Prostate gland (tissue), 2 donors: ENCODE measurements around the gene CDC42EP3. TPM values are rescaled to one million over a fixed set of nuclear protein-coding genes. Genes with fewer than 3 reads are reported as not detected.

Experiments
- DNase-seq: peaks from one replicate; pipeline ENCODE4 v3.0.0-alpha.2; 2019; ENCODE audit warnings: low spot score
- H3K27ac ChIP-seq, 2 donors: fragments of 200-600 bp; sonication (generic); 2 replicates each; pipeline ENCODE4 v1.5.1; 2017 to 2019
- H3K27me3 ChIP-seq: fragments of 200-600 bp; sonication (generic); replicated peaks from 2 replicates; pipeline ENCODE4 v1.5.1; 2019; ENCODE audit not compliant: insufficient read depth
- H3K36me3 ChIP-seq, 2 donors: fragments of 200-600 bp; sonication (generic); 1 replicate in 1 of 2; 2 replicates in 1 of 2; pipeline versions ENCODE4 v1.5.1 to v1.8.1; 2017 to 2019
- H3K4me1 ChIP-seq: fragments of 200-600 bp; sonication (generic); replicated peaks from 2 replicates; pipeline ENCODE4 v1.5.1; 2019
- H3K4me3 ChIP-seq, 2 donors: fragments of 200-600 bp; sonication (generic); 2 replicates each; pipeline ENCODE4 v1.5.1; 2017 to 2019
- H3K9me3 ChIP-seq: fragments of 200-600 bp; sonication (generic); 2 replicates; pipeline ENCODE4 v1.5.1; 2017
- CTCF ChIP-seq, 4 experiments: fragments of 200-600 bp in 2 of 4; fragments of 450-650 bp in 2 of 4; sonication (generic) in 2 of 4; IDR thresholded peaks; 1 replicate in 3 of 4; 2 replicates in 1 of 4; pipeline ENCODE4 v1.5.1; 2016 to 2019; ENCODE audit warnings: antibody characterized with exemption in 4 of 4, mild to moderate bottlenecking in 2 of 4, moderate library complexity in 2 of 4
- POLR2A ChIP-seq: fragments of 450-650 bp; IDR thresholded peaks from one replicate; pipeline ENCODE4 v1.6.1; 2016; ENCODE audit warnings: antibody characterized with exemption, mild to moderate bottlenecking
- POLR2AphosphoS5 ChIP-seq: sonication (generic); formaldehyde crosslinking; IDR thresholded peaks from one replicate; pipeline ENCODE4 v1.6.1; 2017; ENCODE audit warnings: antibody characterized with exemption
- WGBS: methylation state at CpG from one replicate; pipeline ENCODE4 v1.1.5; 2018; 5-methylcytosine and 5-hydroxymethylcytosine counted together
- intact Hi-C: fragments of 100-400 bp; cut with DNase I; formaldehyde crosslinking; loops from one replicate; pipeline ENCODE4 v1.14.2; 2022
- total RNA-seq, 2 donors: library from RNA; depleted of rRNA; stranded (reverse); fragments of >200 nt; gene quantifications; one replicate each; pipeline ENCODE4 v1.1.0, GENCODE V29; 2016

CDC42EP3 gene
- total RNA-seq, 2 donors from 2014 or later: 38.5 to 75.5 TPM

DNA sequence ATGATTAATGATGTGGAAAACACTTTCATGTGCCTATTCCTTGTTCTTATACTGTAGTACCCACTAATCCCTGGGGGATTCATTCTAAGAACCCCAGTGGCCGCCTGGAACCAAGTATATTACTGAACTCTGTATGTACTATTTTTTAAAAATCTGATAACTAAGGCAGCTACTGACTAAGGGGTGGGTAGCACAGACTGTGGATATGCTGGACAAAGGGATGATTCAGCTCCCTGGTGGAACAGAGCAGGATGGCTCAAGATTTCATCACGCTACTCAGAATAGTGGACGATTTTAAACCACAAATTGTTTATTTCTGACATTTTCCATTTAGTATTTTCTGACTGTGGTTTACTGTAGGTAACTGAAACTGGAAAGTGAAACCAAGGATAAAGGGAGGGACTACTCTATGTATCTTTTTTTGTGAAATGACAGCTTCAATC lies 41.8 kb upstream of the CDC42EP3 start:
- WGBS: 81% methylated on average over 3 of the region's 3 CpGs
- no peaks in the 10 kb centered on the region for H3K4me1 ChIP-seq
- H3K27ac ChIP-seq: no peak overlapping the region
- H3K4me3 ChIP-seq: no peak overlapping the region
- no peaks in the 10 kb centered on the region for H3K36me3 ChIP-seq
- no peak for DNase-seq
- no peaks in the 10 kb centered on the region for H3K9me3 ChIP-seq
- TF ChIP-seq POLR2AphosphoS5 (no peak), CTCF (IDR thresholded peaks at IDR 0.05) (no peak), POLR2A (no peak)
- H3K27me3 ChIP-seq: no peaks in the 10 kb centered on the region
- intact Hi-C loops: no loop called here

DNA sequence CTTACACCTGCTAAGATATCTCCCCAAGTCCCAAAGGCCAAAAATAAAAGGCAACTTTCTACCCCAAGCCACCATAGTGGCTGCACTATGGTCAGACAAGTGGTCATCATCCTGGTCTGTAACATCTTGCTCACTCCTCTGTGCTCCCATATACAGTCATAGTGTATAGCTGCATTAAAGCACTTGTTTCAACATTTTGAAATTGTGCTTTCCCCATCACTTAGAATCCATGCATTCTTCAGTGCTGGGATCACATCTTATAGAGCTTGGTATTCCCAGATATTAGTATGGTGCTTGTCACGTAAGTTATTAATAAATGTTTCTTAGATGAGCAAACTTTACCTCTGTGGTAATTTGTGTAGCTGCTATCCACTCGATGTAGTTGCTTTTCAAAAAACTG lies 40.4 kb upstream of the CDC42EP3 start:
- intact Hi-C loops: no loop called here
- Histone ChIP-seq H3K36me3 (no peaks in the 10 kb centered on the region), H3K27me3 (no peaks in the 10 kb centered on the region), H3K4me3 (no peak overlapping the region), H3K9me3 (no peaks in the 10 kb centered on the region), H3K27ac (no peak overlapping the region), H3K4me1 (no peaks in the 10 kb centered on the region)
- WGBS: 95% methylated on average over 2 of the region's 2 CpGs
- no peak for DNase-seq
- TF ChIP-seq POLR2AphosphoS5: no peak
- no peak for TF ChIP-seq POLR2A
- TF ChIP-seq CTCF (IDR thresholded peaks at IDR 0.05): no peak

DNA sequence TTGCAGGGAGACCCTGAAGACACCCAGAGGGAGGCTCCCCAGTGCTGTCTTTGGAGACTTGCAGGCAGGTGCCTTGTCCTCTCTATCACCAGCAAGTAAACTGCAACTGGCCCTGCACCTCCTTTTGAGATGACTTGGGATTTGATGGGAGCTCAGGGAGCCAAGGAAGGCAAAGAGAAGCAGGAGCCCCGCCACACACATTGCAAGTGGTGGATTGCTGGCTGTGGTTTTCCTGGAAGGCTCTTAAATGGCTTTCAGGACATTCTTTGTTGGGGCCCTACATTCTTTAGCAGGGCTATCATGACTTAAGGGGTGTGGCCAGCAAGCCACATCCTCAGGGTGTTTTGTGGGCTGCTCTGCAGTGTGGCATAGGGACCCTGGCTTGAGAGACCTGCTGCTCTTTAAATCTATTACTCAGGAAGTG lies 39.9 kb upstream of the CDC42EP3 start:
- intact Hi-C loops: no loop called here
- no peaks in the 10 kb centered on the region for H3K36me3 ChIP-seq
- H3K27me3 ChIP-seq: no peaks in the 10 kb centered on the region
- no peaks in the 10 kb centered on the region for H3K9me3 ChIP-seq
- no peak for TF ChIP-seq CTCF (IDR thresholded peaks at IDR 0.05)
- no peak for TF ChIP-seq POLR2A
- no peak for TF ChIP-seq POLR2AphosphoS5
- H3K4me1 ChIP-seq: no peaks in the 10 kb centered on the region
- DNase-seq: no peak
- H3K27ac ChIP-seq: no peak overlapping the region
- H3K4me3 ChIP-seq: no peak overlapping the region
- WGBS: 100% methylated on average over 1 of the region's 1 CpG

GRCh38 chr2:37709111-37709510 lies 37.7 kb upstream of the CDC42EP3 start:
- WGBS: 90% methylated on average over 4 of the region's 4 CpGs
- no peak for TF ChIP-seq POLR2AphosphoS5
- no peak for TF ChIP-seq CTCF (IDR thresholded peaks at IDR 0.05)
- TF ChIP-seq POLR2A: no peak
- no peaks in the 10 kb centered on the region for H3K36me3 ChIP-seq
- no peak for DNase-seq
- no peaks in the 10 kb centered on the region for H3K9me3 ChIP-seq
- intact Hi-C loops: no loop called here
- no peak overlapping the region for H3K4me3 ChIP-seq
- no peak overlapping the region for H3K27ac ChIP-seq
- H3K4me1 ChIP-seq: no peaks in the 10 kb centered on the region
- H3K27me3 ChIP-seq: no peaks in the 10 kb centered on the region

GRCh38 chr2:37708146-37708545 lies 36.7 kb upstream of the CDC42EP3 start:
- WGBS: 68% methylated on average over 2 of the region's 2 CpGs

More at GRCh38 chr2:37708146-37708545, 36.7 kb upstream of the CDC42EP3 start:
- H3K36me3 ChIP-seq: no peaks in the 10 kb centered on the region
- intact Hi-C loops: no loop called here
- H3K4me1 ChIP-seq: no peaks in the 10 kb centered on the region
- no peaks in the 10 kb centered on the region for H3K9me3 ChIP-seq
- TF ChIP-seq POLR2AphosphoS5 (no peak), CTCF (IDR thresholded peaks at IDR 0.05) (no peak), POLR2A (no peak)
- no peaks in the 10 kb centered on the region for H3K27me3 ChIP-seq
- DNase-seq: no peak
- no peak overlapping the region for H3K27ac ChIP-seq
- H3K4me3 ChIP-seq: no peak overlapping the region
